T-cell (primary cell): ENCODE results near the gene GTF2H1. TPM values are rescaled to one million over a fixed set of nuclear protein-coding genes. Genes with fewer than 3 reads are reported as not detected.

Experiments
- ATAC-seq, 4 experiments: fragments of 200-7000 bp in 3 of 4; fragments of 150-1000 bp in 1 of 4; cut with Tn5 transposase; replicated peaks in 1 of 4; 1 replicate in 3 of 4; 2 replicates in 1 of 4; pipeline ENCODE4 v1.10.0; 2021; ENCODE audit warnings: moderate library complexity in 3 of 4, mild to moderate bottlenecking in 2 of 4, moderate number of reproducible peaks in 1 of 4
- CTCF ChIA-PET, 2 donors: fragments of 300-600 bp; sonication (Branson Sonifier 250); formaldehyde crosslinking; loops; one replicate each; lab custom pipeline; 2022; ENCODE audit warnings: antibody characterized with exemption in 2 of 2; lab: Charles Lee
- POLR2A ChIA-PET, 2 donors: fragments of 300-600 bp; sonication (Branson Sonifier 250); formaldehyde crosslinking; loops; one replicate each; lab custom pipeline; 2022; ENCODE audit warnings: antibody characterized with exemption in 2 of 2; lab: Charles Lee
- DNase-seq, 35 experiments: peaks; one replicate each; pipeline versions ENCODE4 v3.0.0 to v3.0.0-alpha.2; 2013 to 2023
- H3K27ac ChIP-seq: one replicate; pipeline ENCODE4 v1.5.1; 2013; ENCODE audit warnings: low read length
- H3K27me3 ChIP-seq, 2 experiments: replicated peaks in 1 of 2; 1 replicate in 1 of 2; 2 replicates in 1 of 2; pipeline versions ENCODE4 v1.6.1 to v1.7.0; 2013; ENCODE audit warnings: low read length in 1 of 2, mixed read lengths in 1 of 2; ENCODE audit not compliant: control insufficient read depth in 2 of 2, insufficient read depth in 2 of 2; ENCODE audit errors: extremely low read depth in 1 of 2
- H3K36me3 ChIP-seq, 2 donors: 1 replicate in 1 of 2; 2 replicates in 1 of 2; pipeline versions ENCODE4 v1.6.1 to v1.7.0; 2013; ENCODE audit warnings: low read length in 1 of 2; ENCODE audit not compliant: control insufficient read depth in 2 of 2, insufficient read depth in 1 of 2; ENCODE audit errors: extremely low read depth in 1 of 2
- H3K4me1 ChIP-seq, 2 experiments: 1 replicate in 1 of 2; 2 replicates in 1 of 2; pipeline versions ENCODE4 v1.6.1 to v1.7.0; 2013; ENCODE audit warnings: low read length in 2 of 2, mixed read lengths in 1 of 2; ENCODE audit not compliant: insufficient read depth in 2 of 2, control insufficient read depth in 1 of 2; ENCODE audit errors: extremely low read depth in 1 of 2
- H3K4me3 ChIP-seq, 2 donors: 1 replicate in 1 of 2; 2 replicates in 1 of 2; pipeline versions ENCODE4 v1.5.1 to v1.7.0; 2013; ENCODE audit warnings: mild to moderate bottlenecking in 2 of 2, low read length in 1 of 2, moderate library complexity in 1 of 2; ENCODE audit not compliant: control insufficient read depth in 1 of 2; ENCODE audit errors: extremely low read depth in 1 of 2
- H3K9me3 ChIP-seq: 2 replicates; pipeline ENCODE4 v1.7.0; 2013
- H3K27ac Mint-ChIP-seq, 2 donors: one replicate each; pipeline ENCODE4 v1.8.0; 2020 to 2021; ENCODE audit warnings: mild to moderate bottlenecking in 2 of 2, mixed read lengths in 2 of 2
- H3K27me3 Mint-ChIP-seq, 2 donors: one replicate each; pipeline ENCODE4 v1.8.0; 2021 to 2022; ENCODE audit warnings: mixed read lengths in 2 of 2
- H3K36me3 Mint-ChIP-seq: one replicate; pipeline ENCODE4 v1.8.0; 2021; ENCODE audit warnings: mixed read lengths
- H3K4me1 Mint-ChIP-seq, 3 donors: one replicate each; pipeline ENCODE4 v1.8.0; 2020 to 2022; ENCODE audit warnings: mixed read lengths in 3 of 3, mild to moderate bottlenecking in 1 of 3
- H3K4me3 Mint-ChIP-seq, 3 donors: one replicate each; pipeline ENCODE4 v1.8.0; 2020 to 2022; ENCODE audit warnings: mild to moderate bottlenecking in 3 of 3, mixed read lengths in 3 of 3, moderate library complexity in 3 of 3
- H3K9me3 Mint-ChIP-seq, 3 donors: one replicate each; pipeline ENCODE4 v1.8.0; 2020 to 2022; ENCODE audit warnings: mixed read lengths in 3 of 3
- WGBS: methylation state at CpG from one replicate; pipeline ENCODE4 v1.1.5; 2013; ENCODE audit warnings: missing lambda C conversion rate; ENCODE audit not compliant: insufficient coverage; 5-methylcytosine and 5-hydroxymethylcytosine counted together
- total RNA-seq, 35 experiments: library from RNA in 6 of 35; stranded (reverse) in 6 of 35; fragments of 120-200 nt in 1 of 35; gene quantifications; one replicate each; pipeline versions ENCODE4 v1.2.1 to v1.2.4 and lab custom pipeline; 2013 to 2026

Gene GTF2H1
- total RNA-seq (10 to 100 TPM; 25.9 to 44.8 (median 37.5) TPM), total RNA-seq (lab: John Stamatoyannopoulos, UW) (27.4 to 128 (median 70.8) reads per million in 29 experiments)
- total RNA-seq (2013): 50.7 TPM

DNA sequence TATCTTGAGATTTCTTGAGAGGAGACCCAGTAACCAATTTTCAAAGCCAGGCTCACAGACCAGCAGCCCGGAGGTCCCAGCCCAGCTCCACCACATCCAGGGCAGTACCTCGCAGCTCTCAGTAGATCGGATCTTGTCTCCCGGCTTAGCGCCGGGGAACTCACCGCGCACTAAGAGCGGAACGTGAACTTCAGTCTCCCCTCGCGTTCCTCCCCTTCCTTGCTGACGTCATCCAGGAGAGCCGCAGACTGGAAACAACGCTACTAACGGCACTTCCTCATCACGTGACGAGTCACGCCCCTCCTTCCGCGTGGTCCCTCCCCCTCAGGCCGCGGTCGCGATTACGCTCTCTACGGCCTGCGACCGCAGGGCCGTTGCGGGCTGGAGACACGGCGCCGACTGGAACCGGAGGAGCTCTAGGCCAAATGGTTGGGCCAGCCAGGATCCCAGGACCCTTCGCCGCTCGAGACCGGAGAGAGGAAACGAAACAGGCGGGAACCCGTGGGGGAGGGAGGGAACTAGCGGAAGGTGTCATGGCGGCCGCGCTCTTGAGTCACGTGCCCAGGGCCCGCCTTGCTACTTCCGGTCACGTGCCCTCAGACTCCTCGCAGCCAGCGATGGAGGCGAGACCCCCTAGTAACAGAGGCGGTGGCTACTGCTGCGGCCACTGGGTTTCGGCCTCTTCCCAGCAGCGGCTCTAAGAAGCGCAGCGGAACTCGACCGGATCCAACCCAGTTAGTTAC is at the start of gene GTF2H1, which contains the start of gene HPS5:
Gene GTF2H1 (plus strand): TSS at position 599 of the 743 bp plus-strand sequence. CDS start 10,508 bp downstream, outside the sequence.
Gene HPS5 (minus strand): TSS at position 172 of the 743 bp plus-strand sequence. CDS start 4,282 bp downstream, outside the sequence.
- POLR2A ChIA-PET: interaction anchor here (0.6 to 3.6 kb wide), 10 partner anchors 10 to 312 kb away, joined by 3 to 53 read pairs (median 6); partner anchors contain the start of genes LDHA (in 2 of the 2), SPTY2D1 (in 1 of the 2) and TSG101 (in 1 of the 2)
- CTCF ChIA-PET: interaction anchor here (0.5 to 2.2 kb wide), 8 partner anchors 12 to 399 kb away, joined by 3 to 10 read pairs (median 4); no protein-coding TSS in a partner anchor
- ATAC-seq: peak; percentile 89 to 91 (median 90)
- H3K36me3 Mint-ChIP-seq: peaks cover 36% of the 10 kb centered on the region
- peak within 1 kb of the TSS; percentile 98 for H3K27ac ChIP-seq
- no peaks in the 10 kb centered on the region for H3K9me3 Mint-ChIP-seq
- peak within 1 kb of the TSS; percentile 77 to 93 for H3K4me3 ChIP-seq
- no peaks in the 10 kb centered on the region for H3K27me3 Mint-ChIP-seq
- under 1% methylated on average over 51 of the region's 61 CpGs for WGBS
- H3K36me3 ChIP-seq: peaks cover 0 to 14% of the 10 kb centered on the region in 2 donors
- no peaks in the 10 kb centered on the region for H3K9me3 ChIP-seq
- H3K4me3 Mint-ChIP-seq: peak within 1 kb of the TSS; percentile 97 to 99 (median 98)
- H3K4me1 Mint-ChIP-seq: peaks cover 77 to 82% (median 79%) of the 10 kb centered on the region in 3 donors
- H3K27ac Mint-ChIP-seq: peak within 1 kb of the TSS; percentile 100
- DNase-seq: peak; percentile 92 to 99 (median 96)
- no peaks in the 10 kb centered on the region for H3K27me3 ChIP-seq
- peaks cover 21 to 32% of the 10 kb centered on the region in 2 experiments for H3K4me1 ChIP-seq

DNA sequence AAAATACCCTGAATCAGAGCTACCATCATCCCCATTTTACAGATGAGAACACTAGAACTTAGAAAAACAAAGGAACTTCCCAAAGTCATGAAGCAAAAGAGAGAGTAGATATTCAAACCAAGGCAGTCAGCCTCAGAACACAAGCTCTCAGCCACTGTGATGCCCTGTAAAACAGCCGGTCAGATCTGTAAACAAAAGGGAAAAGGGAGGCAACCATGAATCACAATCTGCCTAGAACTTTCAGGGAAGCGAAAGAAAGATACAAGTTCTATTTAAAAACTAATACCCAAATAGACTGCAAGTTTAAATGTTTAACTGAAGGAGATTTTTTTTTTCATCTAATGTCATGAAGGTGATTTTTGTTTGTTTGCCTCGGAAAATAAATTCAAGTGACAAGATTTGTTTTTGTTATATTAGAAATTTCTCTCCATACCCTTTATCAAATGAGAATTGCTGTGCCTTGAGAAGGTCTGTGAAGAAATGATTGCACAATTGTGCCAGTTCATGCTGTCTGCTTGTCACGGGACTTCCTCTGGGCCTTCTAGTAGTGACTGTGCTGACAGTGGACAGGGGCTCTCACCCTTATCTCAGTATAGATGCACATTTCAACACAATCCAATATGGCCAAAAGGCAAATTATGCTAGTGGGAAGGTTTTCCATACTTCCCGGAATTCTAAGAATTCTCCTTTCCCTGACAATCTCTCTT is 44.6 kb upstream of the GTF2H1 start:
- peaks cover 0 to 20% of the 10 kb centered on the region in 2 donors for H3K36me3 ChIP-seq
- no peak for DNase-seq
- no peak overlapping the region for H3K4me3 ChIP-seq
- Mint-ChIP-seq H3K27ac (no peak overlapping the region), H3K4me1 (peaks cover 8 to 20% (median 9%) of the 10 kb centered on the region in 3 donors), H3K27me3 (no peaks in the 10 kb centered on the region), H3K9me3 (no peaks in the 10 kb centered on the region), H3K36me3 (peaks cover 47% of the 10 kb centered on the region), H3K4me3 (no peak overlapping the region)
- peaks cover 0 to 3% of the 10 kb centered on the region in 2 experiments for H3K4me1 ChIP-seq
- ChIA-PET CTCF (interaction anchor here (0.6 to 0.7 kb wide), 3 partner anchors 163 to 1187 kb away, joined by 3 to 9 read pairs (median 4); no protein-coding TSS in a partner anchor), POLR2A (no interaction called here)
- no CpG with 5 or more reads among the region's 5 CpGs for WGBS
- no peaks in the 10 kb centered on the region for H3K27me3 ChIP-seq
- no peak for ATAC-seq
- no peak overlapping the region for H3K27ac ChIP-seq
- no peaks in the 10 kb centered on the region for H3K9me3 ChIP-seq

DNA sequence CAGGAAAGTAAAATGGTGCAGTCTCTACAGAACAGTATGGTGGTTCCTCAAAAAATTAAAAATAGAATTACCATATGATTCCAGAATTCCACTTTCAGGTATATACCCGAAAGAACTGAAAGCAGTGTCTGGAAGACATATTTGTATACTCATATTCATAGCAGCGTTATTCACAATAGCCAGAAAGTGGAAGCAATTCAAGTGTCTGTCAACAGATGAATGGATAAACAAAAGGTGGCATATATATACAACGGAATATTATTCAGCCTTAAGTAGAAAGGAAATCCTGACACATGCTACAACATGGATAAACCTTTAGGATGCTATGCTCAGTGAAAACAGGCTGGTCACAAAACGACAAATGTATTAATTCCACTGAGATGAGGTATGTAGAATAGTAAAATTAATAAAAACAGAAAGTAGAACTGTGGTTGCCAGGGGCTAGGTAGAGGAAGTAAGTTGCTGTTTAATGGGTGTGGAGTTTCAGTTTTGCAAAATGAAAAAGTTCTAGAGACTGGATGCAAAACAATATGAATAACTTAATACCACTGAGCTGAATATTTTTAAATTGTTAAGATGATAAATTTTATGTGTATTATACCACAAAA is 41.8 kb upstream of the GTF2H1 start:
- H3K4me3 Mint-ChIP-seq: peak overlapping the region in 2 of 3 donors; percentile 5 to 67
- no peaks in the 10 kb centered on the region for H3K9me3 Mint-ChIP-seq
- H3K27ac ChIP-seq: peak overlapping the region; percentile 34
- ATAC-seq: no peak
- WGBS: no CpG with 5 or more reads among the region's 4 CpGs
- H3K36me3 Mint-ChIP-seq: peaks cover 52% of the 10 kb centered on the region
- H3K27ac Mint-ChIP-seq: peak overlapping the region; percentile 59 to 84
- no peaks in the 10 kb centered on the region for H3K9me3 ChIP-seq
- DNase-seq: peak in 1 of 35 experiments; percentile 5
- H3K36me3 ChIP-seq: peaks cover 0 to 39% of the 10 kb centered on the region in 2 donors
- H3K4me1 ChIP-seq: peaks cover 0 to 3% of the 10 kb centered on the region in 2 experiments
- H3K27me3 Mint-ChIP-seq: no peaks in the 10 kb centered on the region
- H3K27me3 ChIP-seq: no peaks in the 10 kb centered on the region
- H3K4me3 ChIP-seq: no peak overlapping the region
- peaks cover 8 to 20% (median 9%) of the 10 kb centered on the region in 3 donors for H3K4me1 Mint-ChIP-seq
- CTCF ChIA-PET: interaction anchor here in 1 of 2 donors (0.6 to 0.7 kb wide), 2 partner anchors 224 to 1504 kb away, joined by 3 to 5 read pairs; no protein-coding TSS in a partner anchor
- POLR2A ChIA-PET: interaction anchor here in 1 of 2 donors (0.7 kb wide), 1 partner anchor 36 kb away, joined by 5 read pairs; no protein-coding TSS in a partner anchor

DNA sequence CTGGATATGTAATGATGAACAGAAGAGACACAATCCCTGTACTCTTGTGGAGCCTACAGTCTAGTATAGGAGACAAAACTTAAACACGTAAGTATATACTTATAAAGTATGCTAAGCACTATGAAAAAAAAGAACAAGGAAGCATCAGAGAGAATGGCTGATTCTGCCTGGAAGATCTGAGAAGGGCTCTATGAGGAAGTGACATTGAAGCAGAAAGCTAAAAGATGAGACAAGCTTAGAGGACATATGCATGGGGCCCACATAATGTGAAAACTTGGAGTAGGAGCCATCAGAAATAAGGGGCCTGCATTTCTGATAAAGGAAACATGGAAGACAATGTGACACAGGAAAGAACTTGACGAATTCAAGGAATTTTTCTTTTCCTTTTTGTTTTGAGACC is 39.7 kb upstream of the GTF2H1 start:
- Mint-ChIP-seq H3K27me3 (no peaks in the 10 kb centered on the region), H3K36me3 (peaks cover 62% of the 10 kb centered on the region), H3K9me3 (no peaks in the 10 kb centered on the region), H3K4me3 (no peak overlapping the region), H3K27ac (no peak overlapping the region), H3K4me1 (peaks cover 8 to 20% (median 9%) of the 10 kb centered on the region in 3 donors)
- H3K27ac ChIP-seq: no peak overlapping the region
- no peak overlapping the region for H3K4me3 ChIP-seq
- ChIA-PET POLR2A (no interaction called here), CTCF (no interaction called here)
- DNase-seq (no peak), ATAC-seq (no peak)
- no peaks in the 10 kb centered on the region for H3K27me3 ChIP-seq
- H3K9me3 ChIP-seq: no peaks in the 10 kb centered on the region
- peaks cover 0 to 3% of the 10 kb centered on the region in 2 experiments for H3K4me1 ChIP-seq
- peaks cover 10 to 59% of the 10 kb centered on the region in 2 donors for H3K36me3 ChIP-seq
- no CpG with 5 or more reads among the region's 2 CpGs for WGBS

DNA sequence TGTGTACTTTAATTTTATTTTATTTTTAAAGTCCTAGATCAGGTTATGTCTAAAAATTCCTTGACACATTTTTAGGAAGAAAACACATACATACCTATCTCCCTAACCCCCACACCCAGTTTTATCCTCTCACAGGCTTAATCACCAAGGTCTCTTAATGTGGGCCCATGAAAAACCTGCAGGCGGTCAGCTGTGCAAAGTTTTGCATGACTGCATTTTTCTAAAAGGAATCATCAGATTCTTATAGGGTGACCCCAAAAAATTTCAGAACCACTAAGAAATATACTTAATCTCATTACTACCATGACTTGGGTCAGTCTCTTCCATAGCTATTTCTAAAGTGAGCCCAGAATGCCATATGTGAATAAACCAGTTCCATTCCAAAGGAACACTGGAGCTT is 36.5 kb upstream of the GTF2H1 start:
- ChIA-PET POLR2A (interaction anchor here in 1 of 2 donors (1.3 kb wide), 1 partner anchor 30 kb away, joined by 6 read pairs; no protein-coding TSS in a partner anchor), CTCF (interaction anchor here in 1 of 2 donors (0.7 kb wide), 1 partner anchor 20 kb away, joined by 3 read pairs; no protein-coding TSS in a partner anchor)
- Mint-ChIP-seq H3K9me3 (no peaks in the 10 kb centered on the region), H3K4me1 (peaks cover 0 to 6% (median under 1%) of the 10 kb centered on the region in 3 donors), H3K36me3 (peaks cover 64% of the 10 kb centered on the region), H3K27me3 (no peaks in the 10 kb centered on the region), H3K4me3 (no peak overlapping the region), H3K27ac (no peak overlapping the region)
- Histone ChIP-seq H3K4me1 (peaks cover 0 to 3% of the 10 kb centered on the region in 2 experiments), H3K27ac (no peak overlapping the region), H3K27me3 (no peaks in the 10 kb centered on the region), H3K9me3 (no peaks in the 10 kb centered on the region), H3K36me3 (peaks cover 14 to 70% of the 10 kb centered on the region in 2 donors), H3K4me3 (no peak overlapping the region)
- no peak for ATAC-seq
- WGBS: no CpG with 5 or more reads among the region's 1 CpG
- DNase-seq: no peak
